Endothelial cell (in vitro differentiated cells): ENCODE data around the gene FMN1. TPM values are rescaled to one million over a fixed set of nuclear protein-coding genes. Genes with fewer than 3 reads are reported as not detected.

Experiments used
- DNase-seq: peaks from one replicate; pipeline ENCODE4 v3.0.0; 2021; ENCODE audit warnings: low spot score
- H3K27ac Mint-ChIP-seq: one replicate; pipeline ENCODE4 v1.8.0; 2021; ENCODE audit warnings: mixed read lengths, inconsistent platforms; ENCODE audit not compliant: unreplicated experiment
- H3K27me3 Mint-ChIP-seq: one replicate; pipeline ENCODE4 v1.8.0; 2021; ENCODE audit warnings: mild to moderate bottlenecking, moderate library complexity, mixed read lengths, inconsistent platforms; ENCODE audit not compliant: unreplicated experiment
- H3K36me3 Mint-ChIP-seq: one replicate; pipeline ENCODE4 v1.8.0; 2021; ENCODE audit warnings: mild to moderate bottlenecking, low read depth, mixed read lengths, inconsistent platforms; ENCODE audit not compliant: unreplicated experiment
- H3K4me1 Mint-ChIP-seq: one replicate; pipeline ENCODE4 v1.8.0; 2021; ENCODE audit warnings: mild to moderate bottlenecking, mixed read lengths, inconsistent platforms; ENCODE audit not compliant: unreplicated experiment
- H3K4me3 Mint-ChIP-seq: one replicate; pipeline ENCODE4 v1.8.0; 2021; ENCODE audit warnings: mild to moderate bottlenecking, mixed read lengths, inconsistent platforms; ENCODE audit not compliant: unreplicated experiment
- H3K9me3 Mint-ChIP-seq: one replicate; pipeline ENCODE4 v1.8.0; 2021; ENCODE audit warnings: mixed read lengths, inconsistent platforms; ENCODE audit not compliant: unreplicated experiment
- CTCF ChIP-seq: fragments of 200-600 bp; sonication (generic); IDR thresholded peaks from one replicate; pipeline ENCODE4 v1.5.0; 2021; ENCODE audit warnings: antibody characterized with exemption; ENCODE audit not compliant: unreplicated experiment
- total RNA-seq: library from RNA; stranded (reverse); fragmentation: NEBNext Ultra II Directional; extraction: Animal tissue kit (Norgen Biotek cat#: 25700); gene quantifications from one replicate; pipeline ENCODE4 v1.2.1, GENCODE V29; 2021; ENCODE audit not compliant: unreplicated experiment

Gene FMN1
- total RNA-seq, 1 donor from 2014 or later, result 1.3 TPM

- Mint-ChIP-seq H3K27me3 (no peaks in the 10 kb centered on the region), H3K9me3 (no peaks in the 10 kb centered on the region), H3K36me3 (no peaks in the 10 kb centered on the region), H3K4me1 (no peaks in the 10 kb centered on the region), H3K4me3 (no peak overlapping the region), H3K27ac (no peak overlapping the region)
- TF ChIP-seq CTCF, result no peak
- no peak for DNase-seq
These were observed 387.2 kb downstream of the FMN1 start for GRCh38 chr15:32807331-32807730.

GRCh38 chr15:32803631-32804030, 390.9 kb downstream of the FMN1 start:
- H3K27me3 Mint-ChIP-seq, result no peaks in the 10 kb centered on the region
- H3K4me3 Mint-ChIP-seq, result no peak overlapping the region
- H3K4me1 Mint-ChIP-seq, result no peaks in the 10 kb centered on the region
- DNase-seq, result no peak
- no peaks in the 10 kb centered on the region for H3K9me3 Mint-ChIP-seq
- no peak overlapping the region for H3K27ac Mint-ChIP-seq
- H3K36me3 Mint-ChIP-seq, result no peaks in the 10 kb centered on the region
- no peak for TF ChIP-seq CTCF

- Mint-ChIP-seq H3K9me3 (no peaks in the 10 kb centered on the region), H3K27me3 (no peaks in the 10 kb centered on the region), H3K4me1 (no peaks in the 10 kb centered on the region), H3K27ac (no peak overlapping the region), H3K4me3 (no peak overlapping the region), H3K36me3 (no peaks in the 10 kb centered on the region)
- TF ChIP-seq CTCF, result no peak
- no peak for DNase-seq
These were observed 392.1 kb downstream of the FMN1 start for GRCh38 chr15:32802286-32802936.

GRCh38 chr15:32799936-32800535, 394.5 kb downstream of the FMN1 start:
- no peak overlapping the region for H3K4me3 Mint-ChIP-seq
- DNase-seq, result no peak
- H3K27me3 Mint-ChIP-seq, result no peaks in the 10 kb centered on the region
- no peaks in the 10 kb centered on the region for H3K36me3 Mint-ChIP-seq
- H3K4me1 Mint-ChIP-seq, result no peaks in the 10 kb centered on the region
- no peak overlapping the region for H3K27ac Mint-ChIP-seq
- H3K9me3 Mint-ChIP-seq, result no peaks in the 10 kb centered on the region
- TF ChIP-seq CTCF, result no peak

- TF ChIP-seq CTCF, result no peak
- Mint-ChIP-seq H3K27me3 (peaks cover 1% of the 10 kb centered on the region), H3K4me3 (no peak overlapping the region), H3K9me3 (no peaks in the 10 kb centered on the region), H3K4me1 (no peaks in the 10 kb centered on the region), H3K36me3 (no peaks in the 10 kb centered on the region), H3K27ac (no peak overlapping the region)
- DNase-seq, result no peak
These were observed 397.7 kb downstream of the FMN1 start for GRCh38 chr15:32796856-32797255.
